Activated CD4-positive, alpha-beta T cell treated with anti-CD3 and anti-CD28 coated beads, Interleukin-2, Interleukin-6, amounts not matched to agents 100 ng/mL and 50 ng/mL, durations not matched to agents 16 hours and 8 hours (primary cell): ENCODE data around the gene RCE1.

Source experiments
- DNase-seq: peaks from one replicate; pipeline ENCODE4 v3.0.0-alpha.2; 2020

Gene RCE1

GRCh38 chr11:66870616-66871520, 27.6 kb downstream of the RCE1 start:
- no peak for DNase-seq

GRCh38 chr11:66871521-66871901, 28.3 kb downstream of the RCE1 start:
- DNase-seq = no peak

DNA sequence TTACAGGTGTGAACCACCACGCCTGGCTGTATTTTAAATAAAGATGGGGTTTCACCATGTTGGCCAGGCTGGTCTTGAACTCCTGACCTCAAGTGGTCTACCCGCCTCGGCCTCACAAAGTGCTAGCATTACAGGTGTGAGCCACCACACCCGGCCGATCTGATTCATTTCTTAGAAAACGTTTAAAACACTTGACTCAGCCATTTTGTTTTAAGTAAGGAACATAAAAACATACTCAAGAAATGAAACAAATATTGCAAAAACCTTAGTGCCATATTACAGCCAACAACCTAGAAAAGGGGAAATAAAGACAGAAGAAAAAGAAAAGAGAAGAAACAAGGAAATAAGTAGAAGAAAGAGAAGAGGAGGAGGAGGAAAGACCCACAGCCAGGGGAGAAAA, 31.0 kb downstream of the RCE1 start:
- no peak for DNase-seq

DNA sequence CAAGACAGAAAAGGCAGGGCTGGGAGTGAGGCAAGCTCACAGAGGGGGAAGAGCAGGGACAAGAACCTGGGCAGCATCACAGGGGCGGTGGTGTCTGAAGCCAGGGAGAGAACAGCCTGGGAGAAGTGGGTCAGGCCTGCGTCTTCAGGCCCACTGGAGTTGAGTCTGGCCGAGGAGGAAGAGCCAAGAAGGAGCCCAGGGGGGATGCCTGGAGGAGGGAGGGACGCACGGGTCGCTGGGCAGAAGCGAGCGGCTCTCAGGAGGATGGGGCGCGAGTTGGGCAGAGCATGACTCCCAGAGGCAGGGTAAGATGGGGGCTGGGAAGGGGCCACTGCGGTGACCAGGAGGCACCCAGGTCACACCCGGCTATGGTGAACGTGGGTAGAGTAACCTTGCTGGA, 32.1 kb downstream of the RCE1 start:
- no peak for DNase-seq

- DNase-seq = no peak
Measured at GRCh38 chr11:66877588-66878385, 34.5 kb downstream of the RCE1 start.

DNA sequence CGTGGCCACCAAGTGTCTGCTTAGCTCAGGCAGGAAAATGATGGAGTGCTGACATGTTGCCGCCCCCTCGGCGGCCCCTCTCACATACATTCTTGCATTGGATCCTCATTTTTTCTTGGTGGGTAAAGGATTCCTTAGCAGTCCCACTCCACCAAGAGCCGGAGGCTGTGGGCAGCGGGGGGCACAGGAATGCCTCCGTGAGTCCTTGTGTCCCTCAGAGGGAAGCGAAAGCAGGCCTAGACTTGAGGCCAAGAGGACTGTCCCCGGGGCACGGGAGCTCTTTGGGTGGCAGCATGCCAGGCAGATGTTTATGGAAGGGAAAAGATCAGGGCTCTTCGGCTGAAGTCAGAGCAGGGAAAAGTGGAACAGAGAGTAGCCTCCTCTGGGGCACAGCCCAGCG, 35.2 kb downstream of the RCE1 start:
- DNase-seq = no peak

DNA sequence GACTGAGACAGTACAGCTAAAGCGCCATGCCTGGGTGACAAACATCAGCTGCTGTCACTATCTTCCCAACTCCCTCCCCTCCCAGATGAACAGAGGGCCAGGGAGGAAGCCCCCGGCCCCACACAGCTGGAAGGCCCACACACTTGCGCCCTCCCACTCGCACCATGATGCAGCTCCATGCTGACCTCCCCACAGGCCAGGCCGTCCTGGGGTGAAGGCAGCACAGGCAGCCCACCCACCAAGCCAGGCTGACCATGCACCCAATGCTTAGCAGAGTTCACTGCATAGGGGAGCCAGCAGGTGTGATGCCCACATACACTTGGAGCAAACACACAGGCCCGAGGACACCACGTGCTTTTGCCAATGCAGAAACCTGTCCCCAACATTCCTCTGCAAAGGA, 35.8 kb downstream of the RCE1 start:
- no peak for DNase-seq

DNA sequence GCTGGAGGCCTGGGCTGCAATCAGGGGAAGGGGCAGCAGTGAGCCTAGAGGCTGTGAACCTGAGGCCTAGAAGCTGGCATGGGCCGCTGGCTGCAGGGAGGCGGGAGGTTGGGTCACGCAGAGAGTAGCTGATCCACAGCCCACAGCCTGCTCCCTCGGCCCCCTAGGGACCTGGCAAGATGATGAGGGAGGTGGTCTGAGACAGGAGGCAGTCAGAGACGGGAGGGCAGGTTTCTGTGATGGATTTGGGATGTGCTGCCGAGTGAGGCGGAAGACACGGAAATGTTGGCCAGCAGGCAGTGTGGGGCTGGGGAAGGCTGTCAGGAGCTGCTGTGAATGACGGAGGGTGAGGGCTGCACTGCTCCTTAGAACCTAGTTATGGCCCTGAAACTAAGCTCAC, 36.3 kb downstream of the RCE1 start:
- no peak for DNase-seq

DNA sequence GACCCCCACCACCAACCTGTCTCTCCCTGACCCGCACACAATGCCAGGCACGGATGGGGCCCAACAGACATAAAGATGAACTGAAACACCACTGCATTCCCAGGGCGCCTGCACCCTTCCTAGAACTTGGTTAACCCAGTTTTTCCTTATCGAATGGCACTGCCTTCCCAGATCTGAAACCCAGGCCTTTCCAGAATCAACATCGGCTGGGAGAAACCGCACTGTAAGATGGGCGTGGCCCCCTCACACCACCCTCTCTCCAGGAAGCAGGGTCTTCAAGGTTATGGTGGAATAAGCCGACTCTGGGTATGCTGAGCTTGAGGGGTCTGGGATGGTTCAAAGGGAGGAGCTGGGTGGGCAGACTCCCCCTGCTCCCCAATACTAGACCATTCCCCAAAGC, 36.8 kb downstream of the RCE1 start:
- DNase-seq = no peak

GRCh38 chr11:66880496-66881450, 37.5 kb downstream of the RCE1 start:
- no peak for DNase-seq

DNA sequence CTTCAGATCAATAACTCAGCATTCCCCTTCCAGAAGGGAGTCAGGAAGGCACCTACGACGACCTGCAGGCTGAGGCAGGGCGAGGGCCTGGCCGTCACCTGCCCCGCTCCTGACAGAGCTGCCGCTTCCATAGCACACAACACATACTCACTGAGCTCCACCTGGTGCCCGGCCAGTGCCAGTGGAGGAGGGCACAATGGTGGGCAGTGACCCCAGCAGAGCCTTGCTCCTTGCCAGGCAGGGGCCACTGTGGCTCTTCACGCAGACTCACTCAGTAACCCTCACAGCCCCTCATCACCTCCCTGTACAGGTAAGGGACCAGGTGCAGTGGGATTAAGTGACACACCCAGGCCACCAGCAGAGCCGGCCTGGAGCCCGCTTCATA, 38.2 kb downstream of the RCE1 start:
- no peak for DNase-seq

DNA sequence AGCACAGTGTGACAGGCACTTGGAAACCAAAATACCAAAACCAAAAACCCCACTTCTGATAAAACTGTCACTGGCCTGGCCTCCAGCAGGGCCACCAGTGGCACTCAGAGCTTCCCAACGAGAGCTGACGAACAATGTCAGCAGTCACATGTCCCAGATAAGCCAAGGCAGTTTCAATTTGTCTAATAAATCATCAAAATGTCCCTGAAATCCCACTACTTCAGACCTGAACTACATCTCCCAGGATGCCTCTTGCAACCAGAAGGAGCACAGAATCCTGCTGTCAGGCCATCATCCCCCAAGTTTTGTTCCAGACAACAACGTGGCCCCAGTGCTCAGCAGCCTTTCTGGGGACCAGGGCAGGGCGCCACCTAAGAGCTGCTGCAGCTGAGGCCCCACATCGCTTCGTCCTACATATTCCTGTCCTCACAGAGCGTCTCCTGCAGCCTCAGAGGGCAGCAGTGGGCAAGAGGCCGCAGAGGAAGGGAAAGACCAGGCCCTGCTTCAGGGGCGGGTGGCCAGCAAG, 38.7 kb downstream of the RCE1 start:
- no peak for DNase-seq

GRCh38 chr11:66882561-66883015, 39.3 kb downstream of the RCE1 start:
- DNase-seq = no peak

- peak; percentile 72 for DNase-seq
Measured at GRCh38 chr11:66883016-66883965, 40.0 kb downstream of the RCE1 start.

DNA sequence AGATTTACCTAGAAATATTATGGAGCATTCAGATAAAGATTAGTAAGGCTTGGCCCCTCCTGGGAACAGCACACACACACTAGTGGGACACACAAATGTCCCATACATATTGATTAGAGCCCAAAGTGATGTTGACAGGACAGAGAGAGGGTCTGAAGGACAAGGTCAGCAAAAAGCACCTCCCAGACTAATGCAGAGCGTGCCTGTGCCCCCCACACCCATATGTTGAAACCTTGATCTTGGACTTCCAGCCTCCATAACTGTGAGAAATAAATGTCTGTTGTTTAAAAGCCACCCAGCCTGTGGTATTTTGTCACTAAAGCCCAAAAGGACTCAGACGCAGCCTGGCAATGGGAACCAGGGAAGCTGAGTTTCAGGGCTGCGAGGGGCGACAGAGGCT, 41.2 kb downstream of the RCE1 start:
- DNase-seq = no peak

DNA sequence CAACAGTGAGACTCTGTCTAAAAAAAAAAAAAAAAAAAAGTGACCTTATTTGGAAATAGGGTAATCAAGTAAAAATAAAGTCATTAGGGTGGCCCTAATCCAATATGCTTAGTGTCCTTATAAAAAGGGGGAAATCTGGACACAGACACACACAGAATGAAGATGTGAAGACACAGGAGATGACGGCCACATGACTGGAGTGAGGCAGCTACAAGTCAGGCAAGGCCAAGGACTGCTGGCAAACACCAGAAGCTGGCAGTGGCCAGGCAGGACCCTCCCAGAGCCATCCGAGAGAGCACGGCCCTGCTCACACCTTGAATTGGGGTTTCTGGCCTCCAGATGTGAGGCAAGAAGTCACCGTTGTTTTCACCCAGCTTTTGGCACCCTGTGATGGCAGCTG, 42.2 kb downstream of the RCE1 start:
- DNase-seq = no peak

GRCh38 chr11:66885950-66886440, 42.8 kb downstream of the RCE1 start:
- DNase-seq = no peak

DNA sequence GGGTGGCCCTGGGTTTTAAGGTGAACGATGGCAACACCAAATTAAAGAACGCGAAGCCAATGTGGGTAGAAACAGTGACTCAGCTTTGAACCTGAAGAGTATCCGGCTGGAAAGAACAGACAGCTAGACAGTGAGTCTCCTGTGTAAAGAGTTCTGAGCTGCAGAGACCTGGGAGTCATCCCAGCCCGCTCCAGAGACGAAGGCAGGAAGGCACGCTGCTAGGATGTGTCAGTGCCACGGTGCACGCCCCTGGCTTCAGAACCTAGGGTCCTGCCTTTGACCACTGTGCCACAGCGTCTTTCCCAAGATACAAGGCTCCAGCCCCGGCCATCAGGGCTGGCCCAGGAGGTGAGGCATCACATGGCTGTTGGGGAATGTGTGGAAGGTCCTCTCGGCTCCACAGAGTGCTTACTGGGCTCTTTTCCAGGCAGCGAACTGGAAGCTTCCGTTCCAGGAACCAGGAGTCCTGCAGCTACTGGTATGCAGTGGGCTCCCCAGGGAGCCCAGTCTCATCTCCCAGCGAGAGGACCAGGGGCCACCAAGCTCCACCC, 43.5 kb downstream of the RCE1 start:
- no peak for DNase-seq

GRCh38 chr11:66887526-66887925, 44.3 kb downstream of the RCE1 start:
- no peak for DNase-seq

GRCh38 chr11:66888282-66888681, 45.0 kb downstream of the RCE1 start:
- DNase-seq = no peak

- DNase-seq = no peak
Measured at GRCh38 chr11:66889960-66890359, 46.7 kb downstream of the RCE1 start.
